HG02970 (cell line): ENCODE data around the gene ANKH.

Source experiments
- ATAC-seq: cut with Tn5 transposase; IDR thresholded peaks from one replicate; pipeline ENCODE4 v1.9.1; 2021; ENCODE audit warnings: mild to moderate bottlenecking, moderate library complexity, moderate number of reproducible peaks; ENCODE audit not compliant: unreplicated experiment, low FRiP score

Gene ANKH

DNA sequence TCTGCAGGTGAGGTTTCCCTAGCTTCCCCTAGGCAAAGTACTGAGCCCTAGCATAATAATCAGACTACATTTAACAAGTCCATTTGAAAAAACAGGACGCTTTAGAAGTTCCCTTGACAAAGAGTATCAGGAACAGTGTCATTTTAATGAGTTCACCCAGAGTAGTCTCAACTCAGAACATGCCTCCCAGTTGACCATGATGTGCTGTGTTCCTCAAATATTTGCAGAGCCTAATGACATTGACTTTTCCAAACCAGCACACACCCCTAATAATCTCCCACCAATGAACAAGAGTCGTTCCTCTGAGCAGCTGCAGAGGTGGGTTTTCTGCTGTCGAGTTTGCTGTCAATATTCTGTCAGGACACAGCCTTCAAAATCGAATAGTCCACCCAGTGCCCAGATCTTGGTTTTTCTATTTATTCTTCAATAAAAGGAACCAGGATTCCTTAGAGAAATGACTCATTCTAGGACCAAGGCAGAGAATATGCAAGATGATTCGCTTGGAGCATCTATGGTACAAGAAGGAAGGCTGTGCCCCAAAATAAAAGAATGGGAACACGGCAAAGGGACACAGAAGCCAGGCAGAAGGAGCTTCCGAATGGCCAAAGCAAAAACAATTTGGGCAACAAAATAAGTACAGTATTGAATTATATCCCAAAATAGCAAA, 149.5 kb downstream of the ANKH start:
- ATAC-seq: no peak

DNA sequence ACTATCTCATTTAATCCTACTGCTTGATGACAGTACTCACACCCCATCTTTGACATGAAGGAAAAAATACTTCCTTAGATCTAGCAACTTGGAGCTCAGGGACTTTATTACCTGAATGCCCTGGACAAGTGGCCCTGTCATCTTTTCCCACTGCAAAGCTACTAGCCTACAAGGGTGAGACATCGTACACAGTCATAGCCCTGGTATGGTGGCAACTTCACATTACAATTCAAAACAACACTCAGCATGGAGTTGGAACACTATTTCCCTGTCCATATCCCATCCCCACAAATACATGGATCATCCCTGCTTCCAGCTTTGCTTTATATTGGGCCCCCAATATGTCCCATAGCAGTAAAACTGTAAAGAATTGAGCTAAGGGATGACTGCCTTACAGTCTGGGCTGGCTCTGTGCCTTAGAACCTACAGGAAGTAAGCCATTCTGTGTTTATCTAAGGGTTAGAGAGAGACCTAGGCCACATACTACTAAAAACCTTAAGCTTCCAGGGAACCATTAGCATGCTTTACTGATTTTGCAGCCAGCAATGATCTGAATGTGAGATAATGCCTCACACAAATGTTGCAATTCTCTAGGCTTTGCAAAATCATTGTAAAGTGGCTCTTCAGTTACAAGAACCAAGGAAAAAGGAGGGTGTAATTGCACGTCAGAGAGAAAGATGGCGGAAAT, 151.2 kb downstream of the ANKH start:
- ATAC-seq: no peak

DNA sequence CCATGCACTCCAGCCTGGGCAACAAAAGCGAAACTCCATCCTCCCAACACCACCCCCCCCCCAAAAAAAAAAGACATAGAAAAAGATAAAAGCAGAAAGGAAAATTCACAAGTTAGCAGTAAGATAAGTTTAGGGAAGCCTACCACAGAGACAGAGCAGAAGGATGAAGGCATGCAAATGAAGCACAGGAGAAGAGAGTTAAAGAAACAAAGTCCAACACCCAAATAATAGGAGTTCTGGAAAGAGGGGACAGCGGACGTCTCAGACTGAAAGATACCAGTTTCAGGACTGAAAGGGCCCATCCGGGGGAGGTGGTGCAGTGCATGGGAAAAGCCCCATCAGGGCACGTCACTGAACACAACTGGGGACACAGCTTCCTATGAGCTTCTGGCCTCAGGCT, 152.8 kb downstream of the ANKH start:
- ATAC-seq: no peak

DNA sequence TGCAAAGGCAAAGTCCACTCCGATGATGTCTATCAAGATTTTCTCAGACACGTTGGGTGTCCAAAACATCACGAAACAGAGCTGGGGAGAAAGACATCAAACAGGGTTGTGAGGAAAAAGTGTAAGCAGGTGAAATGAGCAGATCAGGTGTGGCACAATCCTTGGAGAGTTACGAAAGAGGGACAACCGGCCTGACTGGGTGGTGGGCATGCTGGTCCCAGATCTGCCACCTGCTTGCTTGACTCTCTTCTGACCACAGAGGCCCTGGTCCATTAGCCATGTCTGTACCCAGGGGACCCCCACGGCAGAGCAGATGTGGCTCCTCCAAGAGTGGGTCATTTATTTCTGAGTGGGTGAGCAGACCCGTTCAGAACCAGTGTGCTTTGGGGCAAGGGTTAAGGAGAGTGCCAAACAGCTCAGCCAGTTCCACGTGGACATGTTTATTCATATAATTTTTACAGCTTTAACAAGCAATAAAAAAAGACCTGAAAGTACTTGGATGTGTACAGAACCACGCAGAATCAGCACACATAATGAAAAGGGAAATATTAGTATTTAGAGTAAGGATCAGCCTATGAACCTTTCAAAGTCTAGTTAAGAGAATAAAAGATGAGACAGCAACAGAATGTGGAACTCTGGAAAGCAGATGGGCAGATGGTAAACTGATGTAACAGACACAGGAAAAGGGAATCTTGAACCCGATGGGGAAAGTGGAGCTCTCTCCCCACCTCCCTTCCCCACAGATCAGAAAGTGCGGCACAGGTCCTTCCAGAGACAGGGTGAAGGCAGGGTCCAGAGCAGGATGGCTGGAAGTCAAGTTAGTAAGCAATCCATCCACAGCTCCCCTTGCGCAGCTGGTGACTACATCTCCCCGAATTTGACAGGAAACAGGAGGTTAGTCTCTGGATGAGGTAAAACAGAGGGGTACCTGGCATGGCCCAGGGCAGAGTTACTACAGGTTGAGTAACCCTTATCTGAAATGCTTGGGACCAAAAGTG, 154.5 kb downstream of the ANKH start:
- ATAC-seq: no peak

DNA sequence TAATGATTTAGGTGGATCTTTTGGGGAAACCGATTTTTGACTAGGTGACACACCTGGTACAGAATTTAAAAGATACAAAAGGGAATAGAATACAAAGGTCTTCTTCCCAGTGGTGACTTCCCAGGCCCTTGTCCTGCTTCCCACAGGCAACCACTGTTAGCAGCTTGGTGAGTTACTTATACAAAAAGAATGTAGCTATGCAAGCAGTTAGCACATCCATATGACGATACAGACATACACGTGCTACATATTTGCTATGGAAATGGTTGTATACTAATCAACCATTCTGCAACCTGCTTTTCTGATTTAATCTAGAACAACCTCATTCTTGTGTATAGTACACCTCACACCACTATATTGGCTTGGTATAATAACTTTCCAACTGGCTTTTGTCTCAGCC, 156.1 kb downstream of the ANKH start:
- ATAC-seq: no peak

DNA sequence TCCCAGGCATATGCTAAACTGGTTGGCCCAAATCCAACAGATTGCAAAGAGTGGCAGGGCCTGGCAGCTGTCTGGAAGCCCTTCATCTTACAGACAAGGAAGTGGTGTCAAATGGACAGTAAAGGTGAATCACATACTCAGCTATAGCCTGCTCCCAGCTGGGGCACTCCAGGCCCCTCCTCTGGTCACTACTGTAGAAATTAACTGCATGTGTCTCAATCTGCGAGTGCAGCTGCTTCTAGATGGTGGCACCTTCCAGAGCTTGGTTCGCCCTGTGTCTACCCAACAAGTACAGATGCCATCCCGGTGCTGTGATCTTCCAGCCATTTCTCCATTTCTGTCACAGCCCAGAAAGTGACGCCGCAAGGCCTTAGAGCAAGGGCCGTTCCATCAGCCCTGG, 156.9 kb downstream of the ANKH start:
- no peak for ATAC-seq

DNA sequence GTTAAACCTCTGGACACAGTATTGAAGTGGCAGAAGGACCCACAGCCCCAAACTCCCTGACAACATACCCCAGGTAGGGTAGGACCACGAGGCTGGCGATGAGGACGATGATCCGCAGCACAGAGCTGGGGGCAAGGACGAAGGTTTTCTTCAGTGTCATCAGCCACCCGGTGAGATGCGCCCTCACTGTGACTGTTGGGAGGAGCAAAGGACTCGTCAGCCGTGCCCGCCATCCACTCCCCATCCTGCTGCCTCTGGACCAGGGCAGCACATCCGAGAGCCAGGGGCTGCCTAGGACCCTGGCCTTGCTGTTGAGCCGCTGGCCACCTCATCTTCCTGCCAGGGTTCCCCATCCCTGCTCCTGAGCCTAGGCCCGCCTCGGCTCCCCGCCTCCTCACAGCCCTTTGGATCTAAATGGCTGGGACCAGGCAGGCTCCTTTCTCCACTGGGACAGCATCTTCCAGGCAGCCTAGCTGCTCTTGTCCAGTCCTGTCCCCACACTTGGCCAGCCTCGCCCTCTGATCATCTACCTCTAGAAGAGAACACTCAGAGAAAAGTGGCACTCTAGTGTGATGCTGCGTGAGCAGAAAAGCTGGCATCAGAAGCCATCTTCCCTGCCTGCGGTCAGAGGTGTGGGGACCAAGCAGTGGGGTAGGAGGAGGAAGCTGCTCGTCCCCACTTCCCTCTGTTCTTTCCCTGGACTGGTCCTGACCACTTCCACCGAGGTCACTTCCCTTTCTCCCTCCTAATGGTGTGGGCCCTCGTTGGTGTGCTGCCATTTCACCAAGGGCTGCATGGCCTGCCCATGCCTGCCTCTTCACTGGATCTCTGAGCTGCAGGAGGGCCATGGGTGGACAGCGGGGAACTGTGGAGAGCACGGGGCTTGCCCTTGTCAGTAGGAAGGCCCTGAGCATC, 157.8 kb downstream of the ANKH start:
- ATAC-seq: no peak

DNA sequence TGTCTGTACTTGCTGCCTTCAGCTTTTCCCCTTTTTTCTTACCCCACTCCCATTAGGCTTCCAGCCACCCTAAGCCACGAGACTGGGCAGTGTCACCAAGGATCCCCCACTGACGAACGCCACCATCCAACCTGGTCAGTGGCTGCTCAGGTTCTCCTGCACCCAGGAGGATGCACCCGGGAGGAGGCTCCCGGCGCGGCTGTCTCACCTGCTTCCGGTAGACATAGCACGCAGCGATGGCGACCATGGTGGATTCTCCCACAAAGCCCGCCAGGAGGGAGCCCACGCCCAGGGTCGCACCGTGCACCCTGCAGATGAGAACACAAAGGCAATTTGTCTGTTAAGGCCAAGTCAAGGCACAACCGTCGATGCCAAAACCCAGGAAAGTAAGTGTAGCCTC, 158.9 kb downstream of the ANKH start:
- ATAC-seq: no peak

DNA sequence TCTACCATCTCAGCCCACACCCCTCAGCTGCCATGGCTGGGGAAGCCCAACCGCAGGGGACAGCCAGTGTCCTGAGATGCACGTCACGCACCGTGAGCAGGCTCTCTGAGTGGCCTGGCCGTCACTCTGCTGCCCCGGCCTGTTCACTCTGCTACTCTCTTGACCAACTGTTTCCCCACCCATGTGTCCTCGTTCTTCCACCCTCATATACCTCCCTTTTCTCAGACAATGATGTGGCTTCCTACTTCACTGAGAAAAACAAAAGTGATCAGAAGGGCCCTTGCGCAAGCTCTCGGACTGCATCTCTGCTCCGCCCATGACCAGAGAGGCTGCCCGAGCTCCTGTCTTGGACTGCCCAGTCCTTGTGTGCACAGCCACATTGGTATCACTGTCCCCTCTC, 159.4 kb downstream of the ANKH start:
- ATAC-seq: no peak

DNA sequence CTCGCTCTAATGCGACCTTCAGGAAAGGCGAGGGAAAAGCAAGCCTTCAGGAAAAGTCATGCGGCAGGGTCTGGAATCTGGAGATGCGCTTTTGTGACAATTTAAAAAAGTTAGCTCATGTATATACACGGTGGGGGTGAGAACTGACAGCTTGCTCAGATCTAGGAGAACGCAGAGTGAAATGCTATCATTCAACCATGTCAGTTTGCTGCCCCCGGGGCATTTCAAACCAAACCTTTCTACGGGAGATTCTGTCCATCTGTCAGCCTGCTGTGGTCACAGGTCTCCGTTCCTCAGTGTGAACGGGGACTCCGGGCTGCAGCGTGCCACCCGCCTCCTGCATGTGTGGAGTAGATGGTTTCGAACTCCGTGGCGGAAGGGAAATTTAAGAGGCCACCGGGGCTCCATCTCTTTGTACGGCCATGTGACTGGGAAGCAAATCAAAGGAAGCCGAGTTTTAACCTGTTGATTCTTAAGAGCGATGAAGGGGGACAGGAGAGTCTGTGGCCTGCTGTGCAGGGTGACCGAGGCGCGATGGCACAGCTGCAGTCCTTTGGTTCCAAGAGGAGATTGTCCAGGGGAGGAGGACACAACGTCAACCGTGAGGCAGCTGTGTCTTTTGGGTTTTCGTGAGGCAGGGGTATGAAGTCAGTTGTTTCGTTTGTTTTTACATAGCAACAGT, 161.1 kb downstream of the ANKH start:
- no peak for ATAC-seq

DNA sequence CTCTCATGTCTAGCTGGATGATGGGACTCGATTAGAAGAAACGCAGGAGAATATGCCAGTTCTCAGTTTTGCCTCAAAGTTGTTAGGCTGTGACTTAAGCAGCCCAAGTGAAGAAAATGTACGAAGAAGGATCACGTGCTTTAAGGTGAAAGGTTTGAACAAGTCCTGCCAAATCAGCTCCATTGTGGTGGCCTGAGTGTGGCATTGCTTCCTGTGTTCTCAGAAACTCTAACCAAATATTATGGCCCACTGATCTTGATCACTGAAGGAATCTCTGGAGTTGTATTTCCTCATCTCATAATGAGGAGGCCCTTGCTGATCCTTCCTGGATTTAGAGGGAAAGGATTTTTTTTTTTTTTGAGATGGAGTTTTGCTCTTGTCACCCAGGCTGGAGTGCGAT, 163.0 kb downstream of the ANKH start:
- no peak for ATAC-seq

DNA sequence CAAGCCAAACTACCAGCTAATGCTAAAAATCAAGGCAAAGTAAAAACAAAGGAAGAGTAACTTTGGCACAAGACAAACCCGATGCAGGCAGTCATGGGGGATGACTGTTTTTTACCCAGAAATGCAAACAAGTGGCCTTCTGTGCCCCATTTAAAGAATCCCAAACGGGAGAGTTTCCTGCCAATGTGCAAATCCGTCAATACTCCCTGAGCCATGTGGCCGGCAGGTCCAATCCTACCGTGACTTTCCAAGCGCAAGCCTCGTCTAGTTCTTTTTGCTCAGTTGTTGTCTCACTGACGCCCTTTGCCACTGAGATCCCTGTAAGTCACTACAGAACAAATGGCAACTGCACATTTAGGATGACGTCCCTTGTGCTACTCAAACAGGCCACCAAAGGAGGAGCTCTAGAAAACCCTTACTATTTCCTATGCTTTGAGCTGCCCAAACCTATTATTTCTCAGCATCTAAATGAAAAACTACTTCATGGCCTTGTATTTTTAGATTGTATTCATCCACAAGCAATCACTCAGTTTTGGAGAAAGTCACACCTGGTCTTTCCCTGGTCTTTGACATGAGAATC, 163.7 kb downstream of the ANKH start:
- no peak for ATAC-seq

DNA sequence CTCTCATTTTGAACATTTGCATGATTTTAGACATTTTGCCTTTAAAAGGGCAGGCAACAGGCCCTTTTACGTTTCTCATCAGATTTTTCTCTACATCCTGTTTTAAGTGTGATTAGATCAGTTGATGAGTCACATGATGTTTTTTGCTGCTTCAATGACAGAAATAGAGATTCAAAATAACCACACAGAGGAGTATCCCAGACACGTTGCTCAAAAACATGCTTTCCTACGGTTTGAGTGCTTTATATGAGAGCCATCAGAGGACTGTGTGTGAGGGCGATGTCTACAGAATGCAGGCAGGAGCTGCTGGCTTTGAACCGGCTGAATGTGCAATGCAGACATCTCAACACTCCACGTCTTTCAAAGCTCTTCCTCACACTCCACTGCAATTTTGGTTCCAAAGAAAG, 165.0 kb downstream of the ANKH start:
- no peak for ATAC-seq

DNA sequence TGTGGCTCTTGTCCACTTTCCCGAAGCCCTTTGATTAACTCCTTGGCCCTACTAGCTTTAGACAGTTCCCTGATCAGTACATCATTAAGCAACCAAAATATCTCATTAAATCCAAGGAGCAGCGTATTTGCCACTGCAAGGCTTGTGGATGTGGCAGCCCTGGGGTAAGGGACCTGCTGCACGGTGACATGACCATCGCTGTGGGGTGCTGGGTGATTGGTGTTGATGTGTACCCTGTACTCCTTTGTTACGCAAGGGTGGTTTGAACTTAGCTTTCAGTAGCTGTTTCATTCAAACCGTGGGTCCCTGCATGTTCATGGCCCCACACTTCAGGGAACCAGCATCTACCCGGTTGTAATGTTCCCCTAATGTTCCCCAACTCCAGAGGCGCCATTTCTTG, 166.0 kb downstream of the ANKH start:
- no peak for ATAC-seq

DNA sequence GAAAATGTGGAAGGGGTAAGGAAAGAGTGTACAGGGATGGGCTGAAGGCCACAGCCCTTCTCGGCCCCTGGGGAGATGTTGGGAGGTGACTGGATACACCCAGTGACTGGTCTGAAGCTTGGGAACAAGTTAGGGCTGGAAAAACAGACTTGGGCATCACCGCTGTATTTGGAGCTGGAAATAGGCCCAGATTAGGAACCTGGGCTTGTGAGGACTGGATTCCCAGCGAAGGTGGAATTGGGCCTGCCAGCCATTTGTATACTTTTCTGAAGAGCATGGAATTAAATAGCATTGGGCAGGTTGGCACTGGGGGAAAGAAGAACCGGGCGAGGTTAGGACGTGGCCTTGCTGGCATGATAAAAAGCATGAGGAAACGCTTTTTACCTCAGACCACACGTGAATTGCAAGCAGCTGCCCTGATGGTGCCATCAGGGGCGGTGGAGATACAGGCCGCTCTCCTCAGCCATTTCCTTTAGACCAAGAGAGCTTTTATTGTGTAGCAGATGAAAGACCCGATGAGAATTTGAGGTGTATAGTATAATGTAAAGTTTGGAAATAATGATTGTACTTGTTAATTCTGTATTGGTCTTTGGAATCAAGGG, 169.2 kb downstream of the ANKH start:
- ATAC-seq: no peak

DNA sequence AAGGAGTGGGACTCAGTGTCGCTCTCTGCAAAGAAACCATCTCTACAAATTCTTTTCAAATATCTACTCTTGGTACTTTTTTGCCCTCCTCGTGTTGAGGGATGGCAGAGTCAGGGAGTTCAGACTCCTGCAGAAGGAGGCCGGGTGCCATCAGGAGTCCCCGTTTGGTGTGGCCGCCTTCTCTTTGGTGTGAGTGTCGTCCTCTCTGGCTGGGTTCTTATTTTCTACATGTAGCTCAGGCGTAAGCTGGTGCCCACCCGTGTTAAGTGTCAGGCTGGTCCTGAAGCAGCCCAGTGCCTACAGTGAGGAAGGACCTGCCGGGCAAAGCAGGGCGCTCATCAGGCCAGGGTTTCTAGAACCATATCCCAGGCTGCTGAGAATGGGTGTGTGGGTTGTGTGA, 170.0 kb downstream of the ANKH start:
- ATAC-seq: no peak

DNA sequence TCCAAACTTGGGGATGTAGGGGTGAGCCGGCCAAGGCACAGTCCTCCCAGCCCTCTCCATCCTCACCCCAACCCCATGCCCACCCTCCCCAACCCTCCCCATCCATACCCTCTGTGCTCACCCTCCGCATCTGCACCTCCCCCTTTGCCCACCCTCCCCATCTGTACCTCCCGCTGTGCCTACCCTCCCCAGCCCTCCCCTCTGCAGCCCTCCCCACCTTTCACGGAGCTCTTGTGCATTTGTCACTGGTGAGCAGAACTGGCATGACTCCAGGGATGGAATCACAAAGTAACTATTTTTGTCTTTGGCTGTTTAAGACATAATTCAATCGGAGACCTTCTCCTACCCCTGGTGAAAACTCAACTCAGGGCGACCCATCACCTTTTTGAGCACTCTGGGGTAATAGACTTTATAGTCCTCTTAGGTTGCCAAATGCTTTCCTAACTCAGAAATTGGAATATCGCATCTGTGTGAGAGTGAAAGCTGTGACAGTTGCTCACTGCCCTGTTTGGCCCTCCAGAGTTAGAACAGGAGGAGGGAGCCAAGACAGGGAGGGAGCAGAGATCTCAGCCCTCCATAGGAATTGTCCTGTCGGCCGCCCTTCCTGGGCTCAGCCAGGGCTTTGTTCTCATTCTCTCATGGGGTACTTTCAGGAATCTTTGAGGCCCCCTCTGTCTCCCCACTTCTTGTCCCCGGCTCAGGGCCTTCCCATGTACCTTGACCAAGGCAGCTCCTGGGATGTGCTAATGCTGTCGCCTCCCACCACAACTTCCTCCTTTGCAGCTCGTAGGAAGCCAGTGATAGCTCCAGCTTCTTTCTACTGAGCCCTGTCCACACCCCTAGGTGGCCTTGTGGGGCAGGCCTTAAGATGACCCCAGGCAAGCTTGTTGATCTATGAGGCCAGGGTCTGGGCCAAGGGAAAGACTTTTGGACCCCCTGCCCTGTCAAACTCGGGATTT, 170.8 kb downstream of the ANKH start:
- ATAC-seq: no peak
